CD14-positive monocyte (primary cell): ENCODE results near the gene SUOX. TPM values are rescaled to one million over a fixed set of nuclear protein-coding genes. Genes with fewer than 3 reads are reported as not detected.

Experiments
- DNase-seq, 3 donors: peaks; one replicate each; pipeline ENCODE4 v3.0.0-alpha.2; 2011 to 2022
- H2AFZ ChIP-seq: 2 replicates; pipeline ENCODE4 v1.6.0; 2012; ENCODE audit warnings: mild to moderate bottlenecking, low read depth, low read length, inconsistent platforms; ENCODE audit not compliant: insufficient read depth, poor library complexity, severe bottlenecking
- H3K27ac ChIP-seq, 2 donors: 1 replicate in 1 of 2; 2 replicates in 1 of 2; pipeline ENCODE4 v1.5.1; 2012 to 2013; ENCODE audit warnings: low read length in 2 of 2, control low read depth in 1 of 2, inconsistent platforms in 1 of 2, low read depth in 1 of 2, mild to moderate bottlenecking in 1 of 2
- H3K27me3 ChIP-seq, 2 donors: one replicate each; pipeline versions ENCODE4 v1.6.0 to v1.6.1; 2011 to 2013; ENCODE audit warnings: low read length in 2 of 2; ENCODE audit not compliant: control insufficient read depth in 2 of 2, insufficient read depth in 2 of 2
- H3K36me3 ChIP-seq, 2 donors: replicated peaks in 1 of 2; 1 replicate in 1 of 2; 2 replicates in 1 of 2; pipeline versions ENCODE4 v1.5.1 to v1.6.1; 2012 to 2013; ENCODE audit warnings: low read length in 2 of 2, control low read depth in 1 of 2, inconsistent platforms in 1 of 2, mild to moderate bottlenecking in 1 of 2; ENCODE audit not compliant: insufficient read depth in 2 of 2, control insufficient read depth in 1 of 2
- H3K4me1 ChIP-seq, 2 donors: 1 replicate in 1 of 2; 2 replicates in 1 of 2; pipeline versions ENCODE4 v1.5.1 to v1.6.1; 2012 to 2013; ENCODE audit warnings: low read length in 2 of 2, control low read depth in 1 of 2, inconsistent platforms in 1 of 2, mild to moderate bottlenecking in 1 of 2, moderate library complexity in 1 of 2; ENCODE audit not compliant: insufficient read depth in 2 of 2, control insufficient read depth in 1 of 2
- H3K4me2 ChIP-seq: replicated peaks from 2 replicates; pipeline ENCODE3; 2012; ENCODE audit warnings: low read length, moderate library complexity, mild to moderate bottlenecking; ENCODE audit not compliant: poor library complexity, severe bottlenecking; ENCODE audit errors: extremely low read depth
- H3K4me3 ChIP-seq, 3 experiments: fragments of 200-600 bp in 1 of 3; sonication (generic) in 1 of 3; replicated peaks in 1 of 3; 1 replicate in 2 of 3; 2 replicates in 1 of 3; pipeline ENCODE4 v1.5.1; 2011 to 2013; ENCODE audit warnings: low read length in 3 of 3, mild to moderate bottlenecking in 3 of 3, control low read depth in 2 of 3, low read depth in 2 of 3, inconsistent platforms in 1 of 3, moderate library complexity in 1 of 3
- H3K79me2 ChIP-seq: 2 replicates; pipeline ENCODE4 v1.6.0; 2012; ENCODE audit warnings: mild to moderate bottlenecking, control low read depth, inconsistent platforms, low read length, moderate library complexity; ENCODE audit not compliant: insufficient read depth
- H3K9ac ChIP-seq: 2 replicates; pipeline ENCODE4 v1.6.0; 2017; ENCODE audit warnings: low read length, mild to moderate bottlenecking; ENCODE audit not compliant: insufficient read depth, poor library complexity, severe bottlenecking
- H3K9me3 ChIP-seq, 2 donors: replicated peaks in 1 of 2; 1 replicate in 1 of 2; 2 replicates in 1 of 2; pipeline versions ENCODE4 v1.5.1 to v1.6.1; 2012 to 2013; ENCODE audit warnings: low read length in 2 of 2, control low read depth in 1 of 2; ENCODE audit not compliant: control insufficient read depth in 1 of 2, insufficient read depth in 1 of 2
- H4K20me1 ChIP-seq: 2 replicates; pipeline ENCODE4 v1.6.0; 2012; ENCODE audit warnings: mild to moderate bottlenecking, low read length, control low read depth, moderate library complexity; ENCODE audit not compliant: insufficient read depth
- H3K27ac Mint-ChIP-seq, 7 donors: one replicate each; pipeline ENCODE4 v1.8.0; 2020; ENCODE audit warnings: mild to moderate bottlenecking in 7 of 7, mixed read lengths in 7 of 7, moderate library complexity in 6 of 7, inconsistent platforms in 2 of 7
- H3K27me3 Mint-ChIP-seq, 3 donors: one replicate each; pipeline ENCODE4 v1.8.0; 2021 to 2022; ENCODE audit warnings: low read depth in 3 of 3, mild to moderate bottlenecking in 3 of 3, mixed read lengths in 3 of 3, moderate library complexity in 3 of 3, inconsistent platforms in 1 of 3
- H3K36me3 Mint-ChIP-seq, 2 donors: one replicate each; pipeline ENCODE4 v1.8.0; 2020; ENCODE audit warnings: mixed read lengths in 2 of 2, inconsistent platforms in 1 of 2, mild to moderate bottlenecking in 1 of 2
- H3K4me1 Mint-ChIP-seq: one replicate; pipeline ENCODE4 v1.8.0; 2020; ENCODE audit warnings: mild to moderate bottlenecking, mixed read lengths
- H3K4me3 Mint-ChIP-seq, 2 donors: one replicate each; pipeline ENCODE4 v1.8.0; 2020; ENCODE audit warnings: mild to moderate bottlenecking in 2 of 2, mixed read lengths in 2 of 2, moderate library complexity in 1 of 2
- H3K9me3 Mint-ChIP-seq, 7 donors: one replicate each; pipeline ENCODE4 v1.8.0; 2020 to 2022; ENCODE audit warnings: mixed read lengths in 7 of 7, mild to moderate bottlenecking in 6 of 7, moderate library complexity in 6 of 7, inconsistent platforms in 2 of 7
- WGBS: methylation state at CpG from one replicate; pipeline ENCODE4 v1.1.5; 2013; ENCODE audit warnings: missing lambda C conversion rate; ENCODE audit not compliant: insufficient coverage; 5-methylcytosine and 5-hydroxymethylcytosine counted together
- intact Hi-C, 2 donors: fragments of 100-400 bp; cut with micrococcal nuclease; formaldehyde crosslinking; loops; one replicate each; pipeline versions ENCODE4 v1.15.0 to v1.15.1; 2023
- polyA plus RNA-seq, 3 donors: library from polyadenylated mRNA; depleted of rRNA in 1 of 3; unstranded in 2 of 3; stranded (reverse) in 1 of 3; fragments of 300-500 nt in 2 of 3; fragments of >200 nt in 1 of 3; fragmentation: Illumina TruSeq in 2 of 3; gene quantifications; 1 replicate in 2 of 3; 2 replicates in 1 of 3; pipeline ENCODE4 v1.2.3, GENCODE V29; 2012 to 2021
- TF ChIP-seq, protein P1 (sequence below): fragments of 200-600 bp; IDR thresholded peaks from one replicate; pipeline ENCODE4 v1.8.0; 2022; ENCODE audit warnings: antibody characterized with exemption, mild to moderate bottlenecking

Gene SUOX
- polyA plus RNA-seq, 3 donors: 9.7 to 17.1 (median 14.4) TPM

- H3K4me2 ChIP-seq: no peak overlapping the region
- peaks cover 0 to 1% (median 0%) of the 10 kb centered on the region in 3 donors for H3K27me3 Mint-ChIP-seq
- H3K9me3 ChIP-seq: no peaks in the 10 kb centered on the region
- H3K27ac Mint-ChIP-seq: peak overlapping the region in 1 of 7 donors; percentile 11
- no peaks in the 10 kb centered on the region for H3K27me3 ChIP-seq
- peaks cover 36 to 73% of the 10 kb centered on the region in 2 donors for H3K36me3 Mint-ChIP-seq
- H3K4me1 Mint-ChIP-seq: peaks cover 36% of the 10 kb centered on the region
- no peak overlapping the region for H3K9ac ChIP-seq
- H3K4me3 Mint-ChIP-seq: no peak overlapping the region
- WGBS: no CpG with 5 or more reads among the region's 3 CpGs
- H3K79me2 ChIP-seq: peaks cover 23% of the 10 kb centered on the region
- H2AFZ ChIP-seq: no peak overlapping the region
- peaks cover 0 to 3% (median 0%) of the 10 kb centered on the region in 7 donors for H3K9me3 Mint-ChIP-seq
- peaks cover 17 to 40% of the 10 kb centered on the region in 2 donors for H3K4me1 ChIP-seq
- no peak for DNase-seq
- H3K27ac ChIP-seq: no peak overlapping the region
- intact Hi-C loops: no loop called here
- peaks cover 33% of the 10 kb centered on the region for H4K20me1 ChIP-seq
- peaks cover 20 to 55% of the 10 kb centered on the region in 2 donors for H3K36me3 ChIP-seq
- TF ChIP-seq, protein P1, sequence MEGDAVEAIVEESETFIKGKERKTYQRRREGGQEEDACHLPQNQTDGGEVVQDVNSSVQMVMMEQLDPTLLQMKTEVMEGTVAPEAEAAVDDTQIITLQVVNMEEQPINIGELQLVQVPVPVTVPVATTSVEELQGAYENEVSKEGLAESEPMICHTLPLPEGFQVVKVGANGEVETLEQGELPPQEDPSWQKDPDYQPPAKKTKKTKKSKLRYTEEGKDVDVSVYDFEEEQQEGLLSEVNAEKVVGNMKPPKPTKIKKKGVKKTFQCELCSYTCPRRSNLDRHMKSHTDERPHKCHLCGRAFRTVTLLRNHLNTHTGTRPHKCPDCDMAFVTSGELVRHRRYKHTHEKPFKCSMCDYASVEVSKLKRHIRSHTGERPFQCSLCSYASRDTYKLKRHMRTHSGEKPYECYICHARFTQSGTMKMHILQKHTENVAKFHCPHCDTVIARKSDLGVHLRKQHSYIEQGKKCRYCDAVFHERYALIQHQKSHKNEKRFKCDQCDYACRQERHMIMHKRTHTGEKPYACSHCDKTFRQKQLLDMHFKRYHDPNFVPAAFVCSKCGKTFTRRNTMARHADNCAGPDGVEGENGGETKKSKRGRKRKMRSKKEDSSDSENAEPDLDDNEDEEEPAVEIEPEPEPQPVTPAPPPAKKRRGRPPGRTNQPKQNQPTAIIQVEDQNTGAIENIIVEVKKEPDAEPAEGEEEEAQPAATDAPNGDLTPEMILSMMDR: no peak
- no peak overlapping the region for H3K4me3 ChIP-seq
Measured at GRCh38 chr12:55982319-55982936, 14.6 kb upstream of the SUOX start.

GRCh38 chr12:55983232-55983842, 13.7 kb upstream of the SUOX start:
- Mint-ChIP-seq H3K4me3 (no peak overlapping the region), H3K9me3 (peaks cover 0 to under 1% (median 0%) of the 10 kb centered on the region in 7 donors), H3K36me3 (peaks cover 42 to 76% of the 10 kb centered on the region in 2 donors), H3K27me3 (peaks cover 0 to 1% (median 0%) of the 10 kb centered on the region in 3 donors), H3K4me1 (peaks cover 27% of the 10 kb centered on the region), H3K27ac (peak overlapping the region in 5 of 7 donors; percentile 0 to 76 (median 62))
- no peak overlapping the region for H2AFZ ChIP-seq
- no peaks in the 10 kb centered on the region for H3K27me3 ChIP-seq
- no peaks in the 10 kb centered on the region for H3K9me3 ChIP-seq
- H3K4me2 ChIP-seq: no peak overlapping the region
- H3K36me3 ChIP-seq: peaks cover 25 to 63% of the 10 kb centered on the region in 2 donors
- H3K9ac ChIP-seq: no peak overlapping the region
- H3K4me3 ChIP-seq: no peak overlapping the region
- H3K4me1 ChIP-seq: peaks cover 13 to 31% of the 10 kb centered on the region in 2 donors
- H4K20me1 ChIP-seq: peaks cover 24% of the 10 kb centered on the region
- H3K27ac ChIP-seq: peak overlapping the region in 1 of 2 donors; percentile 26
- TF ChIP-seq, protein P1: no peak
- DNase-seq: no peak
- peaks cover 14% of the 10 kb centered on the region for H3K79me2 ChIP-seq
- 0% methylated on average over 2 of the region's 4 CpGs for WGBS
- intact Hi-C loops: no loop called here
